Measurements from ENCODE around the gene PRPF38A.

- no peak for TF ChIP-seq CTCF (conservative IDR thresholded peaks at IDR 0.05; ENCODE audit: low read depth, low read length)
- no peak for TF ChIP-seq RFX5 (IDR thresholded peaks at IDR 0.05; ENCODE audit: low read depth, low read length)
- TF ChIP-seq POLR2A (IDR thresholded peaks at IDR 0.05; ENCODE audit: low read depth, low read length), result no peak
- TF ChIP-seq CHD1 (IDR thresholded peaks at IDR 0.05; ENCODE audit: low read depth, low read length), result no peak
These were observed 11.2 kb upstream of the PRPF38A start for GRCh38 chr1:52393174-52393573.
